ENCODE data around the gene ACOX2.

DNA sequence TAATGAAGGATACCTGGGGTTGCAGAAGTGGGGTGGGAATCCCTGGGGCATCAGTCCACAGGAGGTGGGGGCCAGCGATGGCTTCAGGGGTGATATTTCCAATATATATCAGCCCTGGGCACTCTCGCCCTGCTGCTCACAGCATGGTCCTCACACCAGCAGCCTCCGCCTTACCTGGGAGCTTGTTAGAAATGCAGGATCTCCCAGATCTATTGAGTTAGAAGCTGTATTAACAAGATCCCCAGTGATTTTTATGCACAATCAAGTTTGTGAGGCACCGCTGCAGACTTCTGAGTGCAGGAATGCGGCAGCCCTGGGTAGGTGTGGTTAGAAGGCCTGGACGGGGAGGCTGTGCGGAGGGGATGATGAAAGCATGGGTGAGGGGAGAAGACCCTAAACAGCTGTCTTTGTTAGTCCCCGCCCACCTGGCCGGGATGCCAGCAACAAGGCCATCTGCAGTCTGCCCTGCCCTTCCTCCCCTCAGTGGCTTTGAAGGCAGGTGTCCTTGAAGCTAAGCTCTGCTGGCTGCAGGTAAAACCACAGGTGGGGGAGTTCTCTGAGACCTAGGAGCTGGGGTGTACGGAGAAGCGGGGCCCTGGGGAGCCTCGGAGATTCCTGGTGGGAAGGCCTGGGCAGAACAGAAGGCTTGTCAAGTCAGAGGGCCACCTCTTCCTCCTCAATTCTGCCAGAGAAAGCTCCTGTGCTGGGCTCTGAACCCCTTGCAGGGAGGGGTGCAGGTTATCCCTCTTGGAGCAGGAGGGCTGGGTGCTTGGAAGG is 28.8 kb upstream of the ACOX2 start:
- no peak for TF ChIP-seq CTCF (IDR thresholded peaks at IDR 0.05)
- no peak for TF ChIP-seq POLR2AphosphoS5 (IDR thresholded peaks at IDR 0.05)
- TF ChIP-seq POLR2A (IDR thresholded peaks at IDR 0.05) = no peak
- no peak for TF ChIP-seq EP300 (IDR thresholded peaks at IDR 0.05)

All from gastroesophageal sphincter (tissue), 3 donors.